ENCODE results near the gene TRAFD1. TPM values are rescaled to one million over a fixed set of nuclear protein-coding genes. Genes with fewer than 3 reads are reported as not detected.
"Not testable (repeated sequence)": the region's sequence is repeated elsewhere in the genome, so short reads cannot be mapped to it uniquely, and the experiment has no call there.

Gene TRAFD1
- 22.4 TPM for total RNA-seq (ENCODE audit: insufficient read depth, low replicate concordance)

GRCh38 chr12:112125250-112125999, at the start of gene TRAFD1:
TSS of gene TRAFD1 (plus strand) at chr12:112125560. CDS start at chr12:112130523, 4,963 bp downstream.
- DNase-seq (ENCODE audit: low spot score) = peak; percentile 98

- peak; percentile 6 for DNase-seq (ENCODE audit: low spot score)
Observed at GRCh38 chr12:112087055-112087850, 38.1 kb upstream of the TRAFD1 start.

- peak; percentile 43 for DNase-seq (ENCODE audit: low spot score)
Observed at GRCh38 chr12:112087851-112088250, 37.5 kb upstream of the TRAFD1 start.

- no peak for DNase-seq (ENCODE audit: low spot score)
Observed at GRCh38 chr12:112091563-112091962, 33.8 kb upstream of the TRAFD1 start.

- DNase-seq (ENCODE audit: low spot score) = no peak
Observed at GRCh38 chr12:112096070-112096469, 29.3 kb upstream of the TRAFD1 start.

GRCh38 chr12:112096667-112097066, 28.7 kb upstream of the TRAFD1 start:
- DNase-seq (ENCODE audit: low spot score) = no peak

- no peak for DNase-seq (ENCODE audit: low spot score)
Observed at GRCh38 chr12:112097641-112098040, 27.7 kb upstream of the TRAFD1 start.

GRCh38 chr12:112100500-112100899, 24.9 kb upstream of the TRAFD1 start:
- not testable (repeated sequence) for DNase-seq (ENCODE audit: low spot score)

GRCh38 chr12:112102127-112102526, 23.2 kb upstream of the TRAFD1 start:
- DNase-seq (ENCODE audit: low spot score) = no peak

- not testable (repeated sequence) for DNase-seq (ENCODE audit: low spot score)
Observed at GRCh38 chr12:112102746-112103145, 22.6 kb upstream of the TRAFD1 start.

GRCh38 chr12:112103758-112104503, 21.4 kb upstream of the TRAFD1 start:
- DNase-seq (ENCODE audit: low spot score) = no peak

- DNase-seq (ENCODE audit: low spot score) = no peak
Observed at GRCh38 chr12:112105891-112106290, 19.5 kb upstream of the TRAFD1 start.

- DNase-seq (ENCODE audit: low spot score) = peak; percentile 32
Observed at GRCh38 chr12:112107306-112108201, 17.8 kb upstream of the TRAFD1 start.

- DNase-seq (ENCODE audit: low spot score) = peak; percentile 94
Observed at GRCh38 chr12:112108202-112109079, 16.9 kb upstream of the TRAFD1 start, which contains the start of gene NAA25. TSS of gene NAA25 (minus strand) at chr12:112108783. CDS start at chr12:112108773, 10 bp downstream.

GRCh38 chr12:112110787-112111662, 14.3 kb upstream of the TRAFD1 start:
- DNase-seq (ENCODE audit: low spot score) = not testable (repeated sequence)

- DNase-seq (ENCODE audit: low spot score) = no peak
Observed at GRCh38 chr12:112111931-112112330, 13.4 kb upstream of the TRAFD1 start.

- no peak for DNase-seq (ENCODE audit: low spot score)
Observed at GRCh38 chr12:112112409-112113133, 12.8 kb upstream of the TRAFD1 start.
